Measurements from ENCODE around the gene EID2.

The EID2 gene

DNA sequence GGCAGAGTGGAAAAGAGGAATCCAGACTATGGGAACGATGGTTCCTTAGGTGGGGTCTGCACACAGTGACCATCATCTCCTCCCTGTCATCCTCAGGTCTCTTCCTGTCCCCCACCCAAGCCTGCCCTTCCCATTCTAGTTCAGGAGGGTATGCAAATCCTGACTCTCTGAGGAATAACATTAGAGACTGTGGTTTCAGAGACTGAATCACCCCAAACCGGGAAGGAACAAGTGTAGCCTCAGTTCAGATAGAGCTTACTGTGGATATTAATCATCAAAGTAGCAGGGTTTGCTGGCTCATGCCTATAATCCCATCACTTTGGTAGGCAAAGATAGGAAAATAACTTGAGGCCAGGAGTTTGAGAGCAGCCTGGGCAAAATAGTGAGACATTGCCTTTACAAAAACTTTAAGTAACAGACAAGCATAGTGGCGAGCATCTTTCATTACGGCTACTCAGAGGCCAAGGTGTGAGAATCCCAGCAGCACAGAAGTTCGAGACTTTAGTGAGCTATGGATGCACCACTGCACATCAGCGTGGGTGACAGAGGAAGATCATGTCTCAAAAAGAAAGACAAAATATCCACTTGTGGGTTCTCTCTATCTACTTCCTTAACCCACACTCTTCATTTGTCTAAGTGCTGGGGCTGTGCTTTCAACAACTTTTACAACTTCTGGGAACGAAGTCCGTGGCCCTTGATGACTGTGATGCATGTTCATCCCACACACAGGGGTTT, 43.1 kb upstream of the EID2 start:
- no peak for TF ChIP-seq CREB1 (IDR thresholded peaks at IDR 0.05; ENCODE audit: low read depth)
- TF ChIP-seq ZBTB7A (IDR thresholded peaks at IDR 0.05; ENCODE audit: low read depth), result no peak
- TF ChIP-seq, protein P1, sequence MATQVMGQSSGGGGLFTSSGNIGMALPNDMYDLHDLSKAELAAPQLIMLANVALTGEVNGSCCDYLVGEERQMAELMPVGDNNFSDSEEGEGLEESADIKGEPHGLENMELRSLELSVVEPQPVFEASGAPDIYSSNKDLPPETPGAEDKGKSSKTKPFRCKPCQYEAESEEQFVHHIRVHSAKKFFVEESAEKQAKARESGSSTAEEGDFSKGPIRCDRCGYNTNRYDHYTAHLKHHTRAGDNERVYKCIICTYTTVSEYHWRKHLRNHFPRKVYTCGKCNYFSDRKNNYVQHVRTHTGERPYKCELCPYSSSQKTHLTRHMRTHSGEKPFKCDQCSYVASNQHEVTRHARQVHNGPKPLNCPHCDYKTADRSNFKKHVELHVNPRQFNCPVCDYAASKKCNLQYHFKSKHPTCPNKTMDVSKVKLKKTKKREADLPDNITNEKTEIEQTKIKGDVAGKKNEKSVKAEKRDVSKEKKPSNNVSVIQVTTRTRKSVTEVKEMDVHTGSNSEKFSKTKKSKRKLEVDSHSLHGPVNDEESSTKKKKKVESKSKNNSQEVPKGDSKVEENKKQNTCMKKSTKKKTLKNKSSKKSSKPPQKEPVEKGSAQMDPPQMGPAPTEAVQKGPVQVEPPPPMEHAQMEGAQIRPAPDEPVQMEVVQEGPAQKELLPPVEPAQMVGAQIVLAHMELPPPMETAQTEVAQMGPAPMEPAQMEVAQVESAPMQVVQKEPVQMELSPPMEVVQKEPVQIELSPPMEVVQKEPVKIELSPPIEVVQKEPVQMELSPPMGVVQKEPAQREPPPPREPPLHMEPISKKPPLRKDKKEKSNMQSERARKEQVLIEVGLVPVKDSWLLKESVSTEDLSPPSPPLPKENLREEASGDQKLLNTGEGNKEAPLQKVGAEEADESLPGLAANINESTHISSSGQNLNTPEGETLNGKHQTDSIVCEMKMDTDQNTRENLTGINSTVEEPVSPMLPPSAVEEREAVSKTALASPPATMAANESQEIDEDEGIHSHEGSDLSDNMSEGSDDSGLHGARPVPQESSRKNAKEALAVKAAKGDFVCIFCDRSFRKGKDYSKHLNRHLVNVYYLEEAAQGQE (IDR thresholded peaks at IDR 0.05; ENCODE audit: low read depth), result no peak
- TF ChIP-seq, protein P2, sequence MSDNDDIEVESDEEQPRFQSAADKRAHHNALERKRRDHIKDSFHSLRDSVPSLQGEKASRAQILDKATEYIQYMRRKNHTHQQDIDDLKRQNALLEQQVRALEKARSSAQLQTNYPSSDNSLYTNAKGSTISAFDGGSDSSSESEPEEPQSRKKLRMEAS (IDR thresholded peaks at IDR 0.05), result no peak
- TF ChIP-seq TEAD4 (IDR thresholded peaks at IDR 0.05), result no peak
- no peak for TF ChIP-seq CEBPB (IDR thresholded peaks at IDR 0.05)
- TF ChIP-seq FOXM1 (IDR thresholded peaks at IDR 0.05; ENCODE audit: borderline replicate concordance, low read depth), result no peak
- no peak for TF ChIP-seq TCF12 (IDR thresholded peaks at IDR 0.05; ENCODE audit: low read depth)
- no peak for TF ChIP-seq NFIC (IDR thresholded peaks at IDR 0.05)
- TF ChIP-seq EGR1 (IDR thresholded peaks at IDR 0.05), result no peak
- TF ChIP-seq YY1 (IDR thresholded peaks at IDR 0.05; ENCODE audit: low read depth), result no peak
- no peak for TF ChIP-seq TAF1 (IDR thresholded peaks at IDR 0.05; ENCODE audit: low read depth)
- TF ChIP-seq, protein P3, sequence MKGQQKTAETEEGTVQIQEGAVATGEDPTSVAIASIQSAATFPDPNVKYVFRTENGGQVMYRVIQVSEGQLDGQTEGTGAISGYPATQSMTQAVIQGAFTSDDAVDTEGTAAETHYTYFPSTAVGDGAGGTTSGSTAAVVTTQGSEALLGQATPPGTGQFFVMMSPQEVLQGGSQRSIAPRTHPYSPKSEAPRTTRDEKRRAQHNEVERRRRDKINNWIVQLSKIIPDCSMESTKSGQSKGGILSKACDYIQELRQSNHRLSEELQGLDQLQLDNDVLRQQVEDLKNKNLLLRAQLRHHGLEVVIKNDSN (IDR thresholded peaks at IDR 0.05), result no peak
- TF ChIP-seq RAD21 (IDR thresholded peaks at IDR 0.05; ENCODE audit: low read depth), result no peak
- no peak for TF ChIP-seq EP300 (IDR thresholded peaks at IDR 0.05; ENCODE audit: borderline replicate concordance)

DNA sequence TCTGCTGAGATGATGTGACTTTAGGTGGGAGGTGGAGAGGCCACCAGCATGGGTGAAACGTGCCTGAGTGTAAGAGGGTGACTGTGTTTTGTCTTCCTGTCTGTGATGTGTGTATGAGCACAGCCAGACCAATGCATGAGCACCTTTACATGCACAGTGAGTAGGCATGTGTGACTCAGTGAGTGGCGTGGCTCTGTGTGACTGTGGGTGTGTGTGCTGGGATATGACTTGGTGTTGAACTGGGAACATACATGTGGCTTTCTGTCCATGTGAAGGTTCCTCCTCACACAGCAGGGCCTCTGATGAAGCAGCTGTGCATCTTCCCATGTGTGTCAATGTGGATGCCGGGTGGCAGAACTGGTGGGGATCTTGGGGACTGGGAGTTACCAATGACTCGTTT, 42.5 kb upstream of the EID2 start:
- TF ChIP-seq CEBPB (IDR thresholded peaks at IDR 0.05), result no peak
- TF ChIP-seq CREB1 (IDR thresholded peaks at IDR 0.05; ENCODE audit: low read depth), result no peak
- no peak for TF ChIP-seq YY1 (IDR thresholded peaks at IDR 0.05; ENCODE audit: low read depth)
- no peak for TF ChIP-seq TCF12 (IDR thresholded peaks at IDR 0.05; ENCODE audit: low read depth)
- no peak for TF ChIP-seq TAF1 (IDR thresholded peaks at IDR 0.05; ENCODE audit: low read depth)
- TF ChIP-seq TEAD4 (IDR thresholded peaks at IDR 0.05), result no peak
- no peak for TF ChIP-seq EP300 (IDR thresholded peaks at IDR 0.05; ENCODE audit: borderline replicate concordance)
- TF ChIP-seq RAD21 (IDR thresholded peaks at IDR 0.05; ENCODE audit: low read depth), result no peak

DNA sequence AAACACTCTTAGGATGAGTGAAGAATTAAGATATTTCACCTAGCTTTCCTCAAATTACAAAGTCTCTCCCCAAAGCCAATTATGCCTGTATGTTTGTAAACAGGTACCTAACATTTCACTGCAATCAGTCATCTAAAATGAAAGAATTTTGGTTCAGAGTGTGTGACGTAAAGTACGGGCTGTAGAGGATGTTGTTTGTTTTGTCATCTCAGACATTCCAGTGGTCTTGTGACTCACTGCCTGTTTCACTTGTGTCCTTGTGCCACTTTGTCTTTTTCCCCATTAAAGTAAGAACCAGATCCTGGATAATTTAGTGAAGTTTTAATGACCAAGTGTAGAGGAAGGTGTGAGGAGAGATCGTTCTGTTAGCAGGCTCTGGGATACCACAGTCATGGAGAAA, 28.6 kb upstream of the EID2 start:
- TF ChIP-seq FOXM1 (IDR thresholded peaks at IDR 0.05; ENCODE audit: borderline replicate concordance, low read depth), result no peak
- TF ChIP-seq ZBTB7A (IDR thresholded peaks at IDR 0.05; ENCODE audit: low read depth), result no peak
- no peak for TF ChIP-seq TEAD4 (IDR thresholded peaks at IDR 0.05)
- TF ChIP-seq YY1 (IDR thresholded peaks at IDR 0.05; ENCODE audit: low read depth), result no peak

DNA sequence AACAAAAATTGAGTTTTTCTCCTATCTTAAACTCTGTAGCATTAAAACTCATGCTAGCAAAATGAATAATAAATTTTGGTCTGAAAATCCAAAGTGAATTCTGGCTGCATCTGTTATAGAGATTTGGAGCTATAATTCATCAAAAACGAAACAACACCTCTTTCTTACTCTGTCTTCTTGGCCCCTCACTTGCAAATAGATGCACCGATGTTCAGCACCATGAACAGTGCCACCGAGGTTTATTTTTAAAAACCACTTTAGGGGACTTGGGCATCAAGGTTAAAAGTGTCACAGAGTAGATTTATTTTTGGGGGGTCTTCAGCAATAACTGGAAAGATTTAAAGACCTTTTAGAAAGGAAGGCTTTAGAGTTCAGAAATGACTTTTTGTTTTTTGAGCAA, 26.1 kb upstream of the EID2 start:
- TF ChIP-seq TCF12 (IDR thresholded peaks at IDR 0.05; ENCODE audit: low read depth), result no peak
- TF ChIP-seq, protein P1 (IDR thresholded peaks at IDR 0.05; ENCODE audit: low read depth), result peak; percentile 82

DNA sequence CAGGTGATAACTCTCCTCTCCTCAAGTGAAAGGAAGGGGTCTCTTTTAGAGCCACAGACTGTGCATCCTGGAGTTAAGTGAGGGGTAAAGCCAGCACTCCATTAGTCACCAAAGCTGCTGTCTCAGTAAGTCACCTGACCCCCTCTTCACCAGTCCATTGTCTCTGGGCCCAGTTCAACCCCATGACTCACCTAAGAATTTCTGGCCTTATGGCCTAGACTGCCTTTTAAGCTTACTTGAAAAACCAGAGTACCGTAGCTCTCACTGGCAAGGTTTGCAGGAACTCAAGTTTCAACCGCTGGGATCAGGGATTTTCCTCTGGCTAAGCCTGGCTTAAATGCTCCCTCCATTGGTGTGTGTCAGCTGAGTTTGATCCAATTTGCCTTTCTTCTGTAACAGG, 23.4 kb upstream of the EID2 start:
- TF ChIP-seq TCF12 (IDR thresholded peaks at IDR 0.05; ENCODE audit: low read depth), result no peak
- TF ChIP-seq, protein P2 (IDR thresholded peaks at IDR 0.05), result no peak
- TF ChIP-seq NFIC (IDR thresholded peaks at IDR 0.05), result no peak
- TF ChIP-seq CEBPB (IDR thresholded peaks at IDR 0.05), result no peak
- no peak for TF ChIP-seq CREB1 (IDR thresholded peaks at IDR 0.05; ENCODE audit: low read depth)
- TF ChIP-seq, protein P3 (IDR thresholded peaks at IDR 0.05), result no peak
- TF ChIP-seq TAF1 (IDR thresholded peaks at IDR 0.05; ENCODE audit: low read depth), result no peak
- no peak for TF ChIP-seq YY1 (IDR thresholded peaks at IDR 0.05; ENCODE audit: low read depth)
- no peak for TF ChIP-seq RAD21 (IDR thresholded peaks at IDR 0.05; ENCODE audit: low read depth)

DNA sequence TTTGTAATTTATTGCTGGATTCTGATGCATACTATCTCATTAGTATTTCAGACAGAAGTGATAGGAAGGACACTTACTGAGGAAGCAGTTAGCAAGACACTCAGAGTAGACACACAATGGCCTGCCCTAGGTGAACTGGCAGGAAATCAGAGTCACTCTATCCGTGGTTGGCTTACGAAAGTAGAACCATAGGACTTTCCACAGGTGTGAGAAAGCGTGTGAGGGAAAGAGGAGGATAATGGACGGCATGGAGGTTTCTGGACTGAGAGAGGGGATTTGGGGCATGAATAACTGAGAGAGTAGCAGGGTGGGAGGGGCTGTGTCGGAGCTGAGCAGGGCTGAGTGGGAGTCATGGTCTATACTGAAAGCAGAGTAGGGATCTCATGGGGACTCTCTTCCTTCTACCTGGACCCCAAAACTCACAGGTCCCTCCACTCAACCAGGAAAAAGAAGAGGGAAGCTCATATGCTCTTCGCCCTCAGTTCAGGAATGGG, 18.7 kb upstream of the EID2 start:
- TF ChIP-seq, protein P2 (IDR thresholded peaks at IDR 0.05), result no peak
- TF ChIP-seq EP300 (IDR thresholded peaks at IDR 0.05; ENCODE audit: borderline replicate concordance), result no peak
- no peak for TF ChIP-seq RAD21 (IDR thresholded peaks at IDR 0.05; ENCODE audit: low read depth)
- TF ChIP-seq NFIC (IDR thresholded peaks at IDR 0.05), result no peak
- TF ChIP-seq TAF1 (IDR thresholded peaks at IDR 0.05; ENCODE audit: low read depth), result no peak
